ENCODE results near the gene SGO1.

DNA sequence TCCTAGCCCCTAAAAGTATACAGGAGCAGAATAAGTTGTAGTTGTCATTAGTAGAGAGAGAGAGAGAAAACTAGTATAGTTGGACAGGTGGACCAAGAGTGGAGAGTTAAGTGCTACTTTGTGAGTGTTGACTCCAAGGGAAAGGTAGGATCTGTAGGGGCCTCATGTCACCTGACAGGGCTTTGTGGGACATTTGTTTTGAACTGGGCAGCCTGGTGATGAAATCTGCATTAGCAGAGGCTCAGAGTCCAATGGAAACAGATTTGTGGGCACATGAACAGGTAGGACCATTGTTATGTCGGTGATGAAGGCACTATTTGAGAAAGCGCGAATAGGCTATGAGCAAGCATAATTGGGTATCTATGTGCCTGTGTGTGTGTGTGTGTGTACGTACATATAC is 43.5 kb downstream of the SGO1 start:
- TF ChIP-seq, protein P1, sequence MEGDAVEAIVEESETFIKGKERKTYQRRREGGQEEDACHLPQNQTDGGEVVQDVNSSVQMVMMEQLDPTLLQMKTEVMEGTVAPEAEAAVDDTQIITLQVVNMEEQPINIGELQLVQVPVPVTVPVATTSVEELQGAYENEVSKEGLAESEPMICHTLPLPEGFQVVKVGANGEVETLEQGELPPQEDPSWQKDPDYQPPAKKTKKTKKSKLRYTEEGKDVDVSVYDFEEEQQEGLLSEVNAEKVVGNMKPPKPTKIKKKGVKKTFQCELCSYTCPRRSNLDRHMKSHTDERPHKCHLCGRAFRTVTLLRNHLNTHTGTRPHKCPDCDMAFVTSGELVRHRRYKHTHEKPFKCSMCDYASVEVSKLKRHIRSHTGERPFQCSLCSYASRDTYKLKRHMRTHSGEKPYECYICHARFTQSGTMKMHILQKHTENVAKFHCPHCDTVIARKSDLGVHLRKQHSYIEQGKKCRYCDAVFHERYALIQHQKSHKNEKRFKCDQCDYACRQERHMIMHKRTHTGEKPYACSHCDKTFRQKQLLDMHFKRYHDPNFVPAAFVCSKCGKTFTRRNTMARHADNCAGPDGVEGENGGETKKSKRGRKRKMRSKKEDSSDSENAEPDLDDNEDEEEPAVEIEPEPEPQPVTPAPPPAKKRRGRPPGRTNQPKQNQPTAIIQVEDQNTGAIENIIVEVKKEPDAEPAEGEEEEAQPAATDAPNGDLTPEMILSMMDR (IDR thresholded peaks at IDR 0.05), result no peak
- TF ChIP-seq POLR2AphosphoS5 (IDR thresholded peaks at IDR 0.05; ENCODE audit: low read depth, low read length), result no peak
